Liver (tissue), 3 donors: ENCODE results near the gene LTB4R2.

Experiments
- FOXA1 ChIP-seq: IDR thresholded peaks from 2 replicates; pipeline ENCODE4 v1.6.1; 2016; ENCODE audit warnings: antibody characterized with exemption
- JUND ChIP-seq, 2 donors: IDR thresholded peaks; 2 replicates each; pipeline ENCODE4 v1.6.1; 2016; ENCODE audit warnings: antibody characterized with exemption in 2 of 2
- RAD21 ChIP-seq, 2 donors: IDR thresholded peaks; 2 replicates each; pipeline ENCODE4 v1.6.1; 2016; ENCODE audit warnings: antibody characterized with exemption in 2 of 2, mild to moderate bottlenecking in 2 of 2
- SP1 ChIP-seq: IDR thresholded peaks from 2 replicates; pipeline ENCODE4 v1.6.1; 2018; ENCODE audit warnings: antibody characterized with exemption, mild to moderate bottlenecking
- TF ChIP-seq, protein P1 (sequence below): fragments of 150-350 bp; IDR thresholded peaks from 2 replicates; pipeline ENCODE4 v1.5.1; 2017; ENCODE audit warnings: improper control_type of control experiment, low read depth, low read length; ENCODE audit not compliant: missing input control
- TF ChIP-seq, protein P2 (sequence below): IDR thresholded peaks from 2 replicates; pipeline ENCODE4 v1.6.1; 2016; ENCODE audit warnings: antibody characterized with exemption
- TF ChIP-seq, protein P3 (sequence below): IDR thresholded peaks from 2 replicates; pipeline ENCODE4 v1.6.1; 2016; ENCODE audit warnings: antibody characterized with exemption
- TF ChIP-seq, protein P4 (sequence below): IDR thresholded peaks from 2 replicates; pipeline ENCODE4 v1.6.1; 2016; ENCODE audit warnings: antibody characterized with exemption, mild to moderate bottlenecking
- donor health status: healthy.
- donor health status: healthy.

DNA sequence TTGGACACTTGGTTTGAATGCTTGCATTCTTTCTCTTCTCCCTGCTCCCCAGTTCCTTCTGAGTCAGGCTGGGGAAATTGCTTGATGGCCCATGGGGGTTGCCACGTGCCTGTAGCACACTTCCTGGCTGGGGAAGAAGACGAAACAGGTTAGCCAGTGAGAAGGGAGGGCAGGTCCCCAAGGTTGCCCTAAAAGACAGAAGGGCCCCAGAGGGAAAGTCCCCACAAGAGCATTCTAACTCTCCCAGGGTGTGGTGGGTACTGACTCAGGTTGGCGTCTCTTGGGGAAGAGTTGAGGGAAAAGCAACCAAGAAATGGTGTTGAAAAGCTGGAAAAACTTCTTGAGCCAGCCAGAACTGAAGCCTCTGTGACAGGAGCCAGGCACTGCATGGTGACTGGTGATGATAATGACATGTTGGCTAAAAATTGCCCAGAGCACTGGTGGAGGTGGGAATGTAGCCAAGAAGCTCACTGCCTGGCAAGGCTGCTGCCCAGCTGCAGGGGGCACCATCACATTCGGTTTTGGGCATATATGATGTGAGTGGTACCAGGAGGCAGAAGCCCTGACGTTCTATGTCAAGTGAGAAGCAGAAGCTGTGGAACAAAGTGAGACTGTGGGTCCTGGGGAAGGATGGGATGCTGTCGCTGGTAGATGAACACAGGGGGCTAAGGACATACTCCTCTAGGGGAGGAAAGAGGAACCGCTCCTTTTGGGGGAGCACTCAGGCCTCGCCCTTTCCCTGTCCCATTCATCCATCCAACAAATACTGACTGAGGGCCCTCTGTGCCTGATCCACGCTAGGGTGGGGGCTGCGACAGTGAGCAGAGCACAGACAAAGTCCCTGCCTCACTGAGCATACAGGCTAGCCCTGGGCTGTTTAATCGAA lies 30.4 kb upstream of the LTB4R2 start:
- TF ChIP-seq, protein P1, sequence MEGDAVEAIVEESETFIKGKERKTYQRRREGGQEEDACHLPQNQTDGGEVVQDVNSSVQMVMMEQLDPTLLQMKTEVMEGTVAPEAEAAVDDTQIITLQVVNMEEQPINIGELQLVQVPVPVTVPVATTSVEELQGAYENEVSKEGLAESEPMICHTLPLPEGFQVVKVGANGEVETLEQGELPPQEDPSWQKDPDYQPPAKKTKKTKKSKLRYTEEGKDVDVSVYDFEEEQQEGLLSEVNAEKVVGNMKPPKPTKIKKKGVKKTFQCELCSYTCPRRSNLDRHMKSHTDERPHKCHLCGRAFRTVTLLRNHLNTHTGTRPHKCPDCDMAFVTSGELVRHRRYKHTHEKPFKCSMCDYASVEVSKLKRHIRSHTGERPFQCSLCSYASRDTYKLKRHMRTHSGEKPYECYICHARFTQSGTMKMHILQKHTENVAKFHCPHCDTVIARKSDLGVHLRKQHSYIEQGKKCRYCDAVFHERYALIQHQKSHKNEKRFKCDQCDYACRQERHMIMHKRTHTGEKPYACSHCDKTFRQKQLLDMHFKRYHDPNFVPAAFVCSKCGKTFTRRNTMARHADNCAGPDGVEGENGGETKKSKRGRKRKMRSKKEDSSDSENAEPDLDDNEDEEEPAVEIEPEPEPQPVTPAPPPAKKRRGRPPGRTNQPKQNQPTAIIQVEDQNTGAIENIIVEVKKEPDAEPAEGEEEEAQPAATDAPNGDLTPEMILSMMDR, result peak; percentile 19
- TF ChIP-seq SP1, result no peak
- no peak for TF ChIP-seq JUND (IDR thresholded peaks at IDR 0.05)
- peak in 1 of 2 donors; percentile 42 for TF ChIP-seq RAD21 (IDR thresholded peaks at IDR 0.05)
- TF ChIP-seq, protein P2, sequence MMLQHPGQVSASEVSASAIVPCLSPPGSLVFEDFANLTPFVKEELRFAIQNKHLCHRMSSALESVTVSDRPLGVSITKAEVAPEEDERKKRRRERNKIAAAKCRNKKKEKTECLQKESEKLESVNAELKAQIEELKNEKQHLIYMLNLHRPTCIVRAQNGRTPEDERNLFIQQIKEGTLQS, result no peak
- no peak for TF ChIP-seq FOXA1
- TF ChIP-seq, protein P3, sequence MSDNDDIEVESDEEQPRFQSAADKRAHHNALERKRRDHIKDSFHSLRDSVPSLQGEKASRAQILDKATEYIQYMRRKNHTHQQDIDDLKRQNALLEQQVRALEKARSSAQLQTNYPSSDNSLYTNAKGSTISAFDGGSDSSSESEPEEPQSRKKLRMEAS, result no peak
- TF ChIP-seq, protein P4, sequence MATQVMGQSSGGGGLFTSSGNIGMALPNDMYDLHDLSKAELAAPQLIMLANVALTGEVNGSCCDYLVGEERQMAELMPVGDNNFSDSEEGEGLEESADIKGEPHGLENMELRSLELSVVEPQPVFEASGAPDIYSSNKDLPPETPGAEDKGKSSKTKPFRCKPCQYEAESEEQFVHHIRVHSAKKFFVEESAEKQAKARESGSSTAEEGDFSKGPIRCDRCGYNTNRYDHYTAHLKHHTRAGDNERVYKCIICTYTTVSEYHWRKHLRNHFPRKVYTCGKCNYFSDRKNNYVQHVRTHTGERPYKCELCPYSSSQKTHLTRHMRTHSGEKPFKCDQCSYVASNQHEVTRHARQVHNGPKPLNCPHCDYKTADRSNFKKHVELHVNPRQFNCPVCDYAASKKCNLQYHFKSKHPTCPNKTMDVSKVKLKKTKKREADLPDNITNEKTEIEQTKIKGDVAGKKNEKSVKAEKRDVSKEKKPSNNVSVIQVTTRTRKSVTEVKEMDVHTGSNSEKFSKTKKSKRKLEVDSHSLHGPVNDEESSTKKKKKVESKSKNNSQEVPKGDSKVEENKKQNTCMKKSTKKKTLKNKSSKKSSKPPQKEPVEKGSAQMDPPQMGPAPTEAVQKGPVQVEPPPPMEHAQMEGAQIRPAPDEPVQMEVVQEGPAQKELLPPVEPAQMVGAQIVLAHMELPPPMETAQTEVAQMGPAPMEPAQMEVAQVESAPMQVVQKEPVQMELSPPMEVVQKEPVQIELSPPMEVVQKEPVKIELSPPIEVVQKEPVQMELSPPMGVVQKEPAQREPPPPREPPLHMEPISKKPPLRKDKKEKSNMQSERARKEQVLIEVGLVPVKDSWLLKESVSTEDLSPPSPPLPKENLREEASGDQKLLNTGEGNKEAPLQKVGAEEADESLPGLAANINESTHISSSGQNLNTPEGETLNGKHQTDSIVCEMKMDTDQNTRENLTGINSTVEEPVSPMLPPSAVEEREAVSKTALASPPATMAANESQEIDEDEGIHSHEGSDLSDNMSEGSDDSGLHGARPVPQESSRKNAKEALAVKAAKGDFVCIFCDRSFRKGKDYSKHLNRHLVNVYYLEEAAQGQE, result no peak
